VCaP (cell line): Measurements from ENCODE around the gene KRTAP19-2.
"Not testable (repeated sequence)": the region's sequence is repeated elsewhere in the genome, so short reads cannot be mapped to it uniquely, and the experiment has no call there.

ENCODE experiments used
- H3K27ac ChIP-seq: fragments of 450-650 bp; 2 replicates; pipeline ENCODE4 v1.5.1; 2017
- TF ChIP-seq, protein P1 (sequence below): fragments of 450-650 bp; conservative IDR thresholded peaks from 2 replicates; pipeline ENCODE4 v1.5.1; 2017; ENCODE audit warnings: mild to moderate bottlenecking, moderate library complexity

Gene KRTAP19-2, protein sequence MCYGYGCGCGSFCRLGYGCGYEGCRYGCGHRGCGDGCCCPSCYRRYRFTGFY

GRCh38 chr21:30487336-30487735, at the start of gene KRTAP19-2:
TSS of gene KRTAP19-2 (minus strand) at chr21:30487436. CDS start at chr21:30487348, 88 bp downstream.
- no peak within 1 kb of the TSS for H3K27ac ChIP-seq
- TF ChIP-seq, protein P1, sequence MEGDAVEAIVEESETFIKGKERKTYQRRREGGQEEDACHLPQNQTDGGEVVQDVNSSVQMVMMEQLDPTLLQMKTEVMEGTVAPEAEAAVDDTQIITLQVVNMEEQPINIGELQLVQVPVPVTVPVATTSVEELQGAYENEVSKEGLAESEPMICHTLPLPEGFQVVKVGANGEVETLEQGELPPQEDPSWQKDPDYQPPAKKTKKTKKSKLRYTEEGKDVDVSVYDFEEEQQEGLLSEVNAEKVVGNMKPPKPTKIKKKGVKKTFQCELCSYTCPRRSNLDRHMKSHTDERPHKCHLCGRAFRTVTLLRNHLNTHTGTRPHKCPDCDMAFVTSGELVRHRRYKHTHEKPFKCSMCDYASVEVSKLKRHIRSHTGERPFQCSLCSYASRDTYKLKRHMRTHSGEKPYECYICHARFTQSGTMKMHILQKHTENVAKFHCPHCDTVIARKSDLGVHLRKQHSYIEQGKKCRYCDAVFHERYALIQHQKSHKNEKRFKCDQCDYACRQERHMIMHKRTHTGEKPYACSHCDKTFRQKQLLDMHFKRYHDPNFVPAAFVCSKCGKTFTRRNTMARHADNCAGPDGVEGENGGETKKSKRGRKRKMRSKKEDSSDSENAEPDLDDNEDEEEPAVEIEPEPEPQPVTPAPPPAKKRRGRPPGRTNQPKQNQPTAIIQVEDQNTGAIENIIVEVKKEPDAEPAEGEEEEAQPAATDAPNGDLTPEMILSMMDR = no peak

DNA sequence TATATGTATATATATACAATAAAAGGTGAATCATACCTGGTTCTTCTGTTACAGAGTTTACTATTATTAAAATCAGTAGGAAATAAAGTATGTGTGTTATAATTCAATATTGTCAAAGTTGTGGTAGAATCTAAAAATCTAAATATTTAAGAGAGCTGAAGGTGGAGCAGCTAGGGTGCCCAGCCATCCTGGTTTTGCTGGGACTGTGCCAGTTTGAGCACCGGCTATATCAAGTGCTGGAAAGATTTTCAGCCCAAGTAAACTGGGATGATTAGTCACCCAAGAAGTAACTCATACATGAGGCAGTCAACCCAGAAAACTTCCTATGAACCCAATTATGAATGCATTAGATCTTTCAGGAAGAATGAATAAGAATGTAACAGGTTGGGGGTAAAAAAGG, 31.6 kb upstream of the KRTAP19-2 start:
- H3K27ac ChIP-seq = no peak overlapping the region
- TF ChIP-seq, protein P1 = no peak

GRCh38 chr21:30515681-30516080, 28.4 kb upstream of the KRTAP19-2 start:
- TF ChIP-seq, protein P1 = no peak
- H3K27ac ChIP-seq = no peak overlapping the region

GRCh38 chr21:30505621-30506205, 18.5 kb upstream of the KRTAP19-2 start:
- TF ChIP-seq, protein P1 = peak; percentile 95
- H3K27ac ChIP-seq = not testable (repeated sequence)

DNA sequence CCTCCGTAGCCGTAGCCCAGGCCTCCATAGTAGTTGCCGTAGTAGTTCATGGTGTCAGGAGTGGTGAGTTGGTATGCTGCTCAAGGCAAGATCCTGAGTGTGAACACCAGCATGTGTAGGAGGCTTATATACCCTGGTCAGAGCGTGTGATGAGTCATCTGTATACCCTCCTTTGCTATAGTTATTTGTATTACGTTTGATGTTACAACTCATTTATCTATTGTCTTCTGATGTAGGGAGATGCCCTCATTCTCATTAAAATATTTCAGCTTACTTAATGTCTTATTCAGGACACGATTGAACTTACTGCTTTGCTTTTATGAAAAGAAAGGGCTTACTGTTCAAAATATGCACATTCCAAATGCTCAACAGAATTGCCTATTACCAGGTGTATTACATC, 14.8 kb upstream of the KRTAP19-2 start, which contains the start of gene KRTAP19-5:
TSS of gene KRTAP19-5 (minus strand) at position 101 of the 400 bp plus-strand sequence. CDS start at position 50, 51 bp downstream.
- TF ChIP-seq, protein P1 = no peak
- H3K27ac ChIP-seq = no peak within 1 kb of the TSS

DNA sequence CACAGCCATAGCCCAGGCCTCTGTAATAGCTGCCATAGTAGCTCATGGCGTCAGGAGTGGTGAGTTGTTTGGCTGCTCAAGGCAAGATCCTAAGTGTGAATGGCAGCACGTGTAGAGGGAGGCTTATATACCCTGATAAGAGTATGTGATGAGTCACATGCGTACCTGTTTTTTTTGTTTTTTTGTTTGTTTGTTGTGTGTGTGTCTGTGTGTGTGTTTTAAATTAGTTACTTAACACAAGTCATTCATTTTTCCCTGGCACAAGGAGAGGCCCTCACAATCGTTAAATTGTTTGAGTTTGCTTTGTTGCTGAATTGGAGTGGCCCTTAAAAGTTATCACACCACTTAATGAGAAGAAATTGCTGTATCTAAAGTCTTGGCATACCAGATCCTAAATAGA, 9.8 kb upstream of the KRTAP19-2 start, which contains the start of gene KRTAP19-4:
TSS of gene KRTAP19-4 (minus strand) at position 101 of the 400 bp plus-strand sequence. CDS start at position 46, 55 bp downstream.
- TF ChIP-seq, protein P1 = no peak
- H3K27ac ChIP-seq = no peak within 1 kb of the TSS

DNA sequence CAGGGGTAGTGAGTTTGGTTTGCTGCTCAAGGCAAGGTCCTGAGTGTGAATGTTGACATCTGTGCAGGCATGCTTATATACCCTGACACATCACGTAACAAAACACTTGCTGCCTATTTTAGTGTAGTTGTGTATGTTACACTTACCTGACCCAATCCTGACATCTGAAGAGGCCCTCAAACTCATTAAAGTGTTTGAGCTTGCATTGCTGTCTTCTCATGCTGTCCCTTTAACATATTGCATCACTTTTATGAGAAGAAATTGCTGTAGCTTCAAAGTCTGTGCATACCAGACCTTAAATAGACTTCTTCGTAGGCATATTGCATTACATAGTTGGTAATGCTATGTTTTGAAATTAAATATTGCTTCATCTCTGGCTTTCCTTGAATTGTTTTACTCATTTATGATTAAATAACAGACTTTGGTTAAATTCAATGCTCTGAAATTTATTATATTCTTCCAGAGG, 4.8 kb upstream of the KRTAP19-2 start, which contains the start of gene KRTAP19-3:
TSS of gene KRTAP19-3 (minus strand) at position 51 of the 466 bp plus-strand sequence. CDS start 56 bp downstream, outside the sequence.
- no peak within 1 kb of the TSS for H3K27ac ChIP-seq
- TF ChIP-seq, protein P1 = no peak
